Measurements from ENCODE around the gene STK17A. TPM values are rescaled to one million over a fixed set of nuclear protein-coding genes. Genes with fewer than 3 reads are reported as not detected.
A peak's percentile ranks its signal among the peaks of the same experiment; 100 is the strongest.

The STK17A gene
- polyA plus RNA-seq, 6 donors from 2014 or later, result 263 to 424 (median 353) TPM

DNA sequence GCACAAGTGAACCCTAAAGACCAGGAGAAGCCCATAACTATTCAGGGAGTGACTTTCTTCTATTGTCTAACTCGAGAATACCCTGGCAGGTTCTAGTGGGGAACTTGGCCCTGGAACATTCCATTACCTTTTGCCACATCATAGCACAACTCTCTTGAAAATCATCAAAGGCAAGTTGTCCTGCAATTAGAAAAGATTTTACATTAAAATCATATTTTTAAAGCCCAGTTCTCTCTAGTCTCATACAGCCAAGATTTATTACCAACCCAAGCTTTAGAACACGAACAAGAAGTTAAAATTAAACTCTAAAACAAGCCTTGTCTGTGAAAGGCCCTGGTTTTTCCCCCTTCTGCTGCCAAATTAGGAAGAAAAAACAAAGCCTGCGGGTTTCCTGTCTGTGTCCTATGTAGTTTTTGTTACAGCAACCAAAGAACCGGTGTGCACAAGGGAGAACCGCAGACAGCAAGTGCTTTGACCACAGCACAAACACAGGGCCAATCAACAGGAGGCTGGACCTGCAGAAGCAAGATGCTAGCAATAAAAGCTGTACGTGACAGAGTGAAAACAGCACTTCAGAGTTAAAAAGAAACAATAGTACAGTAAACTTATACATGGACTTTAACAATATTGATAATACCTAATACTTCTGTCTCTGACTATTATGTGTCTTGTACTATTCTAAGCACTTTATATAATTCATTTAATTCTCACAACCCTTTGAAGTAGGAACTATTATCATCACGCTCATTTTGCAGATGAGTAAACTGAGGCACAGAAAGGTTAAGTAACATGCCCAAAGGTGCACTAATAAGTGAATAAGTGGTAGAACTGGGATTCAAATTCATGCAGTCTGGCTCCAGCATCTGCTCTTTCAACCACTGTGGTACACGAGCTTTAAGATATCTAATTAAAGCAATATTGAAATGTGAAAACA lies 65.8 kb downstream of the STK17A start:
- Mint-ChIP-seq H3K36me3 (peaks cover 11 to 18% of the 10 kb centered on the region in 2 donors), H3K27me3 (no peaks in the 10 kb centered on the region)
- ATAC-seq (ENCODE audit: low read depth in 2 of 2), result peak; percentile 42 to 65

DNA sequence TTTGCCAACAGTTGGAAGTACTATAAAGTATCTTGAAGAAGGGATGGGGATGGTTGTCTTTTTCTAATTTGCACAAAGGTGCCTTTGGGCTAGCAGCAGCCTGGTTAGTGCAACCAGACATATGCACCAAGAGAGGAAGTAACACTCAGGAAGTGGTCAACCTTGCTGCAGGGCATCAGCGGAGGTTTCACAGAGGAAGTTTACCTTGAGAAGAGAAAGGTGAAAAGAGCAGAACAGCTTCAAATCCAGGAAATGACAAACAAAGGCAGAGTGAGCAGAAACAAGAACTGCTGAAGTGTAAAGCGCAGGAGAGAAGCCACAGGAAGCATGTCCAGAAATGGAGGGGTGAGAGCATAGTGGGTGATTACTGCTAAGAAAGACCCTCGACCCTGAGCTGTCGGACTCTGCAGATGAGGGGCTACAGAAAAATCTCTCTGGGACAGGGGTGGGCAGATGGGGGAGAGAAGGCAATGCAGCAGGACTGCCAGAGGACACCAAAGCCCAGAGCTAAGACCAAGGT lies 66.9 kb downstream of the STK17A start:
- Mint-ChIP-seq H3K36me3 (peaks cover 8 to 18% of the 10 kb centered on the region in 2 donors), H3K27me3 (no peaks in the 10 kb centered on the region), H3K4me3 (peak overlapping the region; percentile 75 to 97 (median 90)), H3K27ac (peak overlapping the region; percentile 96 to 100 (median 99)), H3K9me3 (peaks cover 0 to 4% (median 0%) of the 10 kb centered on the region in 7 donors), H3K4me1 (peaks cover 68 to 94% (median 88%) of the 10 kb centered on the region in 3 donors)
- DNase-seq (peak; percentile 89), ATAC-seq (ENCODE audit: low read depth in 2 of 2) (peak; percentile 79 to 87)

More for the DNA sequence above, 65.8 kb downstream of the STK17A start:
- H3K27ac Mint-ChIP-seq, result peak overlapping the region; percentile 96 to 100 (median 99)
- peak overlapping the region; percentile 75 to 97 (median 90) for H3K4me3 Mint-ChIP-seq
- H3K9me3 Mint-ChIP-seq, result peaks cover 0 to 3% (median 0%) of the 10 kb centered on the region in 7 donors
- H3K4me1 Mint-ChIP-seq, result peaks cover 69 to 95% (median 89%) of the 10 kb centered on the region in 3 donors
- DNase-seq, result peak; percentile 86

DNA sequence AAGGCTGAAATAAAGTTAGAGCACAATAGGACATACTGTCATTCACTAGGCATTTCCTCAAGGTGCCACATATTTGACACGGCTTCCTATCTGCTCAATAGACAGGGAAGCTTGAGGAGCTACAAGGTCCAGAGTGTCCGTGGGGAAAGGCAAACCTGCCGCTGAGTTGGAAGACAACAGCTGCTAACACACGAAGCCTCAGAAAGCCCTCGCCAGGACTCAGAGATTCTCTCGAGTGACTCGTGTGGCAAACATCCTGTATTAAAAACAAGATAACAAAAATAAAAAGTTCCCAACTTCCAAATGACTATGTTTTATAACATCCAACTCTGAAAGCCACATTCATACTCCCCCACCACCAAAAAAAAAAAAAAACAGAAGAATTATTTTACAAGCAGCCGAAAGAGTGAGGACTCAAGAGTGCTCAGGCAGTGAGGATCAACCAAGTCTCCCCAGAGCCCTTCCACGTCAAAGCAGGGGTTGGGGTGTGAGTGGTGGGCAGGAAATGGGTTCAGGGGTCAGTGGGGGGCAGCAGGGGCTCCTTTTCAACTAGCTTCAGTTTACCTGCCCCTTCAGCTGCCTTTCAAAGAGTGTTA lies 67.6 kb downstream of the STK17A start:
- peak overlapping the region; percentile 75 to 97 (median 90) for H3K4me3 Mint-ChIP-seq
- peaks cover 0 to 4% (median 0%) of the 10 kb centered on the region in 7 donors for H3K9me3 Mint-ChIP-seq
- ATAC-seq (ENCODE audit: low read depth in 2 of 2) (peak in 1 of 2 donors; percentile 5), DNase-seq (peak; percentile 36)
- H3K27me3 Mint-ChIP-seq, result no peaks in the 10 kb centered on the region
- H3K27ac Mint-ChIP-seq, result peak overlapping the region; percentile 96 to 100 (median 99)
- peaks cover 8 to 15% of the 10 kb centered on the region in 2 donors for H3K36me3 Mint-ChIP-seq
- H3K4me1 Mint-ChIP-seq, result peaks cover 63 to 93% (median 82%) of the 10 kb centered on the region in 3 donors

DNA sequence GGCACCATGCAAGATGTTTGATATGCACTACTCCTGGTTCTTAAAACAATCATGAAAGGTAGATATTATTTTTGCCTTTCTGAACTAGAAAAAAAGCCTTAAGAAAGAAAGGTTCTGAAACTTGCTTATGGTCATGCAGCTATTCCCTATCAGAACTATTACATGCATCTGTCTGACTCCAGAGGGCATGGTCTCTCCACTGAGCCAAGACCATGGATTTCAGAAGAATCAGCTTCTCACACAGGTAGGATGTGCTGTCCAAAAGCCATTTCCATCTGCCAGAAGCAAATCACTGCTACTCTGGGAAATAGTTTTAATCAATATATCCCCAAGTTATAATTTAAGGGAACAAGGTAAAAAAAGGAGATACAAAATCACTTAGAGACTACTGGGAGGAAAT lies 69.5 kb downstream of the STK17A start:
- peak overlapping the region; percentile 89 to 100 (median 99) for H3K27ac Mint-ChIP-seq
- DNase-seq, result no peak
- no peaks in the 10 kb centered on the region for H3K27me3 Mint-ChIP-seq
- ATAC-seq (ENCODE audit: low read depth in 2 of 2), result no peak
- peaks cover 0 to 4% (median 0%) of the 10 kb centered on the region in 7 donors for H3K9me3 Mint-ChIP-seq
- H3K4me3 Mint-ChIP-seq, result peak overlapping the region; percentile 48 to 97 (median 74)
- H3K4me1 Mint-ChIP-seq, result peaks cover 45 to 84% (median 64%) of the 10 kb centered on the region in 3 donors
- peaks cover 8 to 11% of the 10 kb centered on the region in 2 donors for H3K36me3 Mint-ChIP-seq

DNA sequence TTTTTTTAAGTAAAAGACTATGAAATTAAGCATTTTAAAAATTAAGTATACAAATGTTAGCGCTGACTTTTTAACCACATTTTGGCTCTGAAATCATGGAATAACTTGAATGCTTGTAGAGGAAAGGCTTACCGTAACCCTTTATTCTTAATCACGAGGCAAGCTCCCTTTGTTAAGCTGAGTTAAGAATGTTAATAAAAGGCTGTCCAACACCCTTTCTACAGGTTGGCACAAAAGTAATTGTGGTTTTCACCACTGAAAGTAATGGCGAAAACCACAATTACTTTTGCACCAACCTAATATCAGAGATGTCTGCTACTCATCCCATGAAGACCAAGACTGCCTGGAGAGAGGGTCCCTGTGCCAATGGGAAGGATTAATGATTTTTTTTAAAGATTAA lies 70.6 kb downstream of the STK17A start:
- Mint-ChIP-seq H3K36me3 (peaks cover 9 to 11% of the 10 kb centered on the region in 2 donors), H3K9me3 (peaks cover 0 to 4% (median 0%) of the 10 kb centered on the region in 7 donors), H3K27ac (peak overlapping the region; percentile 9 to 96 (median 72)), H3K4me3 (peak overlapping the region in 2 of 8 donors; percentile 63 to 74), H3K27me3 (no peaks in the 10 kb centered on the region), H3K4me1 (peaks cover 39 to 76% (median 56%) of the 10 kb centered on the region in 3 donors)
- no peak for DNase-seq
- ATAC-seq (ENCODE audit: low read depth in 2 of 2), result no peak

DNA sequence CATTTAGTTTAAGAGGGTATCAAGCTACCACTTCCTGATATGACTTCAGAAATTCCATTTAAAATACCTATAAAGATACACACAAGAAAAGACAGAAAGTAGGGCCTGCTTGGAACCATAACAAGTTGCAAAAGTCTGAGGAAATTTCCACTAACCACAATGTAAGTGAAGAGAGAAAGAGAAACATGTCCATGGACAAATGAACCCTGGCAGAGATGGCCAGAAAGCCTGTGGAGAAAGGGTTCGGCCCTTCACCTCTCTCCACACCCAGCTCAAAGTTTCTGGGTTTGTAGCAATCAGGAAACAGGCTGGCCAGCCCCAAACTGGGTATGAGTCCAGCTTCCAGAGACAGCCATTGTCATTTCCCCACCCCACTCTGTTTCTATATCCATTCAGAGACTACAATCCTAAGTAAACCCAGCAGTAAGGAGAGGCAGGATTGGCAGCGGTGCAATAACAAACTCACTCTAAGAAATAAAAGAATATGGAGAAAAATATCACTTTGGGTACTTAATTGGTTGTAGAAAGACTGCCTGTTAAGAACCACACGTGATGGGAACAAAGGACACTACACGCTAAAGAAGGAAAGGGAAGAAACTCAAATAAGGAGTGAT lies 71.1 kb downstream of the STK17A start:
- peak overlapping the region in 7 of 8 donors; percentile 1 to 74 (median 10) for H3K4me3 Mint-ChIP-seq
- DNase-seq, result no peak

DNA sequence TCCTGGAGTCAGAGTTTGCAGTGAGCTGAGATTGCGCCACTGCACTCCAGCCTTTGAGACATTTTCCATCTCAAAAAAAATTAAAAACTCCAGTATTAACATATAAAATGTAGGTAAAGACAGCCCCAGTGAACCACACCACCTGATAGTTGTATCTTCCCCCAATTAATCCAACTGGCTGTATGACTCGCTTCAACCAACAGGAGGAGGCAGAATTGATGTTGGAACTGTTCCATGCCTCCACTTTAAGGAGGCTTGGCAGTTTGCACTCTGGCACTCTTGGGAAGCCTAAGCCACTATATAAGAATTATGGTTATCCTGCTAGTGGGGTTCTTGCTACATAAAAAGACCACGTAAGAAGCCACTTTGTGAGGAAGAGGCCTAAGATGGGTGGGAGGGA lies 72.7 kb downstream of the STK17A start:
- DNase-seq (no peak), ATAC-seq (ENCODE audit: low read depth in 2 of 2) (no peak)
- H3K9me3 Mint-ChIP-seq, result peaks cover 0 to 4% (median 0%) of the 10 kb centered on the region in 7 donors
- H3K27ac Mint-ChIP-seq, result peak overlapping the region in 3 of 6 donors; percentile 32 to 66 (median 56)
- no peak overlapping the region for H3K4me3 Mint-ChIP-seq
- peaks cover 48 to 78% (median 53%) of the 10 kb centered on the region in 3 donors for H3K4me1 Mint-ChIP-seq
- H3K27me3 Mint-ChIP-seq, result no peaks in the 10 kb centered on the region
- H3K36me3 Mint-ChIP-seq, result peaks cover 15% of the 10 kb centered on the region in 2 donors

More for the DNA sequence above, 71.1 kb downstream of the STK17A start:
- H3K9me3 Mint-ChIP-seq, result peaks cover 0 to 4% (median 0%) of the 10 kb centered on the region in 7 donors
- H3K27me3 Mint-ChIP-seq, result no peaks in the 10 kb centered on the region
- H3K27ac Mint-ChIP-seq, result peak overlapping the region in 5 of 6 donors; percentile 9 to 96 (median 73)
- H3K4me1 Mint-ChIP-seq, result peaks cover 45 to 76% (median 56%) of the 10 kb centered on the region in 3 donors
- peaks cover 11 to 14% of the 10 kb centered on the region in 2 donors for H3K36me3 Mint-ChIP-seq
- ATAC-seq (ENCODE audit: low read depth in 2 of 2), result no peak

DNA sequence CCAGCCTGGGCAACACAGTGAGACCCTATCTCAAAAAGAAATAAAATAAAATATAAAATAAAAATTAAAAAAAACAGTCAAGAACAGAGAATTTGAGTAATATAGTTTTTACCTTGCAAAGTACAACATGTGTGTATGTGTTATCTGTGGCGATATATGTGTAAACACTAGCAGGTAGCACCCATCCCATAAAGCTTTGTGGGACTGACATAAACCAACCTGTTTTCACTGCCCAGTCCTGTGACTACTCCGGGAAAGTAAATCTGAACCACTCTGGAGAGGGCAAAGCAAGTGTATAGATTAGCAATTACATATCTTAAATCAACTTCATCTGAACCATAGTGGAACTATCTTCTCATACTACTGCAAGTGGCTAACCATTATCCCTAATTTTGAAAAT lies 74.1 kb downstream of the STK17A start:
- no peak overlapping the region for H3K4me3 Mint-ChIP-seq
- no peaks in the 10 kb centered on the region for H3K27me3 Mint-ChIP-seq
- ATAC-seq (ENCODE audit: low read depth in 2 of 2) (no peak), DNase-seq (no peak)
- H3K27ac Mint-ChIP-seq, result peak overlapping the region in 2 of 6 donors; percentile 64 to 66
- H3K9me3 Mint-ChIP-seq, result peaks cover 0 to 3% (median 0%) of the 10 kb centered on the region in 7 donors
- H3K36me3 Mint-ChIP-seq, result peaks cover 15 to 20% of the 10 kb centered on the region in 2 donors
- H3K4me1 Mint-ChIP-seq, result peaks cover 41 to 72% (median 44%) of the 10 kb centered on the region in 3 donors

DNA sequence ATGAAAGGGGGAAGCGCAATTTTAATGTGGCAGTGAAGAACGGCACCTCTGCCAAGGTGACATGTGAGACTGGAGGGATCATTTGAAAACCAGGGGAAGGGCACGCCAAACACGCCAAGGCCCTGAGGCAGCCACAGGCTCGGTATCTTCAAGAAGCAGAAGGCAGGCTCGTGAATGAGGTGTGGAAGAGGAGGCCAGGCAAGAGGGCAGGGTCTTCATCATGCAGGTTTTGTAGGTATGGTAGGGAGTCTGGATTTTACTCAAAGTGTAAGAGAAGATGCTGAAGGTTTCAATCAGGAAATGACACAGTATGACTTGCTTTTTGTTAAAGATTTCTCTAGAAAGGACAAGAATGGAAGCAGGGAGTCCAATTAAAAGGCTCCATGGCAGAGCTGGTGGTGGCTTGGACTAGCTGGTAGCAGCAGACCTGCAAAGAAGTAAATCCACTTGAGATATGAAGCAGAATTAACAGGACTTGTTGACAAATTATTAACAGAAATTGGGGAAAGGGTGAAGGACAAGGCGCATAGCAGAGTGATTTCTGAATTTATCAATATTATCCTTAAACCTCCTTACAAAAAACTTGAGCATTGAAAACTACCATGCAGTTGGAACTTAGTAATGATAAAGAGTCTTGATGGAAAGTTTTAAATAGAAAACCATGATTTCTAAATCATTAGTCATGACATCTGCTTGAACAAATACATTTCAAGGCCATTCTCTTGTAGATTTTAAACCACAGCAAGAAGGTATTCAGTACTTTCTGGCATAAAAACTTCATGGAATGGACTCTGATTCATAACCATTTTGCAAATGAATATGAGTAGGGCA lies 76.0 kb downstream of the STK17A start:
- peaks cover 0 to 3% (median 0%) of the 10 kb centered on the region in 7 donors for H3K9me3 Mint-ChIP-seq
- DNase-seq (no peak), ATAC-seq (ENCODE audit: low read depth in 2 of 2) (peak in 1 of 2 donors; percentile 12)
- H3K27me3 Mint-ChIP-seq, result no peaks in the 10 kb centered on the region
- H3K27ac Mint-ChIP-seq, result peak overlapping the region; percentile 71 to 96 (median 85)
- peaks cover 36 to 66% (median 46%) of the 10 kb centered on the region in 3 donors for H3K4me1 Mint-ChIP-seq
- peaks cover 22 to 25% of the 10 kb centered on the region in 2 donors for H3K36me3 Mint-ChIP-seq
- peak overlapping the region in 4 of 8 donors; percentile 29 to 77 (median 53) for H3K4me3 Mint-ChIP-seq

DNA sequence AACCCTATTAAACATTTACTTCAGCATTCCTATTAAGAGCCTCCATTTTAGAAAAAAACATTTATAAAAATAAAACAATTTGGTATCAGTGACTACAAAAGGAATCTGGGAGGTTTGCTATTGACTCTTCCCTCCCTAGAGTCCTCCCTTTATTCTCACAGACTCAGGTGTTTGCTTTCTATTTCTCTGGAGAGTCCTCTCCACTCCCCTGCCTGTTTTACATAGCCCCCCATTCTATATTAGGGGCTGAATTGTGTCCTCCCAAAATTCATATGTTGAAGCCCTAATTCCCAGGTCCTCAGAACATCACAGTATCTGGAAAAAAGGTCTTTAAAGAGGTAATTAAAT lies 76.6 kb downstream of the STK17A start:
- H3K27me3 Mint-ChIP-seq, result no peaks in the 10 kb centered on the region
- no peak for DNase-seq
- no peak overlapping the region for H3K4me3 Mint-ChIP-seq
- H3K4me1 Mint-ChIP-seq, result peaks cover 30 to 65% (median 40%) of the 10 kb centered on the region in 3 donors
- H3K36me3 Mint-ChIP-seq, result peaks cover 16 to 19% of the 10 kb centered on the region in 2 donors
- no peak for ATAC-seq (ENCODE audit: low read depth in 2 of 2)
- H3K9me3 Mint-ChIP-seq, result peaks cover 0 to 3% (median 0%) of the 10 kb centered on the region in 7 donors
- H3K27ac Mint-ChIP-seq, result peak overlapping the region in 4 of 6 donors; percentile 33 to 87 (median 70)

DNA sequence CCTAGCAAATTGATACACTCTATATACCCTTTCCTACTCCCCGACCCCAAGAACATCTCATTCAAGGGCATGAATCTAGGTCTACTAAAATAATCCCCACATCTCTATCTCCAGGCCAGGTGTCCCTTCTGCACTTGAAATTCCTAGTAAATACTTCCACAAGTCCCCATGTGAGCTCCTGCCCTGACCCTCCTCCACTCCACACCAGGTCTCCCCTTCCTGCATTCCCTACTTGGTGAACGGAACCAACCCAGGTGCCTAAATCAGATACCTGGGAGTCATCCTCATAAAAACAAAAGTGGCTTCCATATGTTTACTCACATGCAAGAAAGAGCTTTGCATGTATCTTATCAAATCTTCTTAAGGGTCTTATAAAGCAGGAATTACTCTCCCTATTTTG lies 77.2 kb downstream of the STK17A start:
- peaks cover 0 to 3% (median 0%) of the 10 kb centered on the region in 7 donors for H3K9me3 Mint-ChIP-seq
- peaks cover 14 to 18% of the 10 kb centered on the region in 2 donors for H3K36me3 Mint-ChIP-seq
- ATAC-seq (ENCODE audit: low read depth in 2 of 2), result no peak
- peaks cover 34 to 68% (median 42%) of the 10 kb centered on the region in 3 donors for H3K4me1 Mint-ChIP-seq
- DNase-seq, result no peak
- H3K4me3 Mint-ChIP-seq, result peak overlapping the region in 2 of 8 donors; percentile 14 to 17
- H3K27ac Mint-ChIP-seq, result peak overlapping the region; percentile 2 to 80 (median 50)
- no peaks in the 10 kb centered on the region for H3K27me3 Mint-ChIP-seq

DNA sequence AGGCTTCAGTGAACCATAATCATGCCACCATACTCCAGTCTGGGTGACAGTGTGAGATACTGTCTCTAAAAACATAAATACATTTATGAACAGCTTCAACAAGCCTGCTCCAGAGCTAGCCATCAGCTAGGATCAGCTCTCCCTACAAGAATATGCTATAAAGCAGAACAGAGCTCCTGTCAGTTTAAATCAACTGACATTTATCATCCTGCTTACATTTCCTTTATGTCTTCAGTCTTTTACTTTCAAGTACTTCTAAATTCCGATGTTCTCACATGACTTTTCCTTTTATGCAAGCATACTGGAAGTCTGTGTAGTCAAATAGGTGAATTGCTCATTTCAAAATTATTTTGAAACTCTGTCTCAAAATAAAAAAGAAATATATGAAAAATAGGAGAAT lies 81.8 kb downstream of the STK17A start:
- ATAC-seq (ENCODE audit: low read depth in 2 of 2), result no peak
- peaks cover 41 to 61% (median 51%) of the 10 kb centered on the region in 3 donors for H3K4me1 Mint-ChIP-seq
- peaks cover 38 to 46% of the 10 kb centered on the region in 2 donors for H3K36me3 Mint-ChIP-seq
- peak overlapping the region in 4 of 6 donors; percentile 53 to 94 (median 66) for H3K27ac Mint-ChIP-seq
- no peak for DNase-seq
- no peaks in the 10 kb centered on the region for H3K27me3 Mint-ChIP-seq
- H3K4me3 Mint-ChIP-seq, result peak overlapping the region in 1 of 8 donors; percentile 16
- peaks cover 3 to 41% (median 24%) of the 10 kb centered on the region in 7 donors for H3K9me3 Mint-ChIP-seq

Data from naive B cell (primary cell).